PFSK-1 (cell line): ENCODE results near the gene PRKAG2.

Experiments used
- FOXP2 ChIP-seq: optimal IDR thresholded peaks from 2 replicates; pipeline ENCODE3; 2011; ENCODE audit warnings: borderline replicate concordance, control low read depth, inconsistent platforms; ENCODE audit not compliant: insufficient read depth; ENCODE audit errors: extremely low read length, extremely low read depth
- POLR2AphosphoS5 ChIP-seq: IDR thresholded peaks from 2 replicates; pipeline ENCODE4 v1.6.1; 2012; ENCODE audit warnings: low read depth, mild to moderate bottlenecking, control low read depth, low read length, moderate library complexity
- REST ChIP-seq, 2 experiments: IDR thresholded peaks; 2 replicates each; pipeline versions ENCODE4 v1.6.1 to v1.8.0; 2011 to 2012; ENCODE audit warnings: low read depth in 2 of 2, low read length in 2 of 2, control low read depth in 1 of 2, inconsistent platforms in 1 of 2, mild to moderate bottlenecking in 1 of 2, moderate library complexity in 1 of 2; ENCODE audit not compliant: insufficient read depth in 1 of 2
- SIN3A ChIP-seq: IDR thresholded peaks from 2 replicates; pipeline ENCODE4 v1.6.1; 2012; ENCODE audit warnings: mild to moderate bottlenecking, low read length, moderate library complexity, borderline replicate concordance; ENCODE audit not compliant: insufficient read depth
- TAF1 ChIP-seq: IDR thresholded peaks from 2 replicates; pipeline ENCODE4 v1.6.1; 2012; ENCODE audit warnings: low read length, control low read depth, borderline replicate concordance; ENCODE audit not compliant: insufficient read depth

PRKAG2 gene

GRCh38 chr7:151833213-151833651 lies 43.7 kb downstream of the PRKAG2 start:
- TF ChIP-seq REST (IDR thresholded peaks at IDR 0.05; ENCODE audit: insufficient read depth in 1 of 2, low read depth in 2 of 2, low read length in 2 of 2) (no peak), SIN3A (no peak), TAF1 (no peak), POLR2AphosphoS5 (no peak), FOXP2 (no peak)

GRCh38 chr7:151832656-151833055 lies 44.3 kb downstream of the PRKAG2 start:
- TF ChIP-seq SIN3A (no peak), POLR2AphosphoS5 (no peak)

GRCh38 chr7:151832138-151832537 lies 44.8 kb downstream of the PRKAG2 start:
- TF ChIP-seq FOXP2 (no peak), REST (IDR thresholded peaks at IDR 0.05; ENCODE audit: insufficient read depth in 1 of 2, low read depth in 2 of 2, low read length in 2 of 2) (no peak), SIN3A (no peak), TAF1 (no peak), POLR2AphosphoS5 (no peak)

- TF ChIP-seq FOXP2 (no peak), TAF1 (no peak), SIN3A (no peak), REST (IDR thresholded peaks at IDR 0.05; ENCODE audit: insufficient read depth in 1 of 2, low read depth in 2 of 2, low read length in 2 of 2) (no peak), POLR2AphosphoS5 (no peak)
These were observed 45.3 kb downstream of the PRKAG2 start for GRCh38 chr7:151831606-151832005.

GRCh38 chr7:151830121-151830830 lies 46.6 kb downstream of the PRKAG2 start:
- no peak for TF ChIP-seq TAF1

GRCh38 chr7:151829707-151830106 lies 47.2 kb downstream of the PRKAG2 start:
- TF ChIP-seq SIN3A (no peak), TAF1 (no peak), POLR2AphosphoS5 (no peak), REST (IDR thresholded peaks at IDR 0.05; ENCODE audit: insufficient read depth in 1 of 2, low read depth in 2 of 2, low read length in 2 of 2) (no peak), FOXP2 (no peak)
